Cardiac septum (tissue), 1 donor: Measurements from ENCODE around the gene CALM3. TPM values are rescaled to one million over a fixed set of nuclear protein-coding genes. Genes with fewer than 3 reads are reported as not detected.

ENCODE experiments used
- DNase-seq: peaks from one replicate; pipeline ENCODE4 v3.0.0-alpha.2; 2020; ENCODE audit warnings: low spot score
- intact Hi-C: fragments of 100-400 bp; cut with DNase I; formaldehyde crosslinking; loops from one replicate; pipeline ENCODE4 v1.14.0; 2022
- total RNA-seq: library from RNA; stranded (reverse); fragmentation: NEBNext Ultra II Directional; extraction: Animal tissue kit (Norgen Biotek cat#: 25700); gene quantifications from one replicate; pipeline ENCODE4 v1.2.1, GENCODE V29; 2021
- donor health status: DM: no; HTN: no; CAD: no.

CALM3 gene
- total RNA-seq, 1 donor from 2014 or later: 271 TPM

GRCh38 chr19:46630586-46631205, 29.6 kb downstream of the CALM3 start:
- DNase-seq: no peak

DNA sequence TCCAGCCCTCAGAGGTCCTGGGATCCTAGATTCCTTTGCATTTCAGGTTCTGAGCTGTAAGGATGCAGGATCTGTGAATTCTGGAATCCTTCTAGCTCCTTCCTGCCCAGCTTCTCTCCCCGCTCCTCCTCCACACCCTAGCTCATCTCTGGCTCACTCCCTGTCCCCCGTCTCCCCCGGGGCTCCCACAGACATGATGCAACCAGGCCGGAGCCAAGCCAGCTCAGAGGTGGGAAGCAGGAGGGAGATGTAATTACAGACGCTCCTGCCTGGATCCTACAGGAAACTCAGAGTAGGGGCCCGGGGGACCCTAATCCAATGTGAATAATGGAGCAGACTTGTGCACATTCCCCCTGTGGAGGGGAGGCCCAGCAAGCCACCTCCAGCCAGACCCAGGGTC, 30.4 kb downstream of the CALM3 start:
- no peak for DNase-seq
- intact Hi-C loops: no loop called here

More at GRCh38 chr19:46630586-46631205, 29.6 kb downstream of the CALM3 start:
- intact Hi-C loops: no loop called here

- intact Hi-C loops: no loop called here
- DNase-seq: no peak
Measured at GRCh38 chr19:46633130-46633529, 32.0 kb downstream of the CALM3 start.

- intact Hi-C loops: no loop called here
- peak; percentile 90 for DNase-seq
Measured at GRCh38 chr19:46634045-46634655, 33.0 kb downstream of the CALM3 start.

DNA sequence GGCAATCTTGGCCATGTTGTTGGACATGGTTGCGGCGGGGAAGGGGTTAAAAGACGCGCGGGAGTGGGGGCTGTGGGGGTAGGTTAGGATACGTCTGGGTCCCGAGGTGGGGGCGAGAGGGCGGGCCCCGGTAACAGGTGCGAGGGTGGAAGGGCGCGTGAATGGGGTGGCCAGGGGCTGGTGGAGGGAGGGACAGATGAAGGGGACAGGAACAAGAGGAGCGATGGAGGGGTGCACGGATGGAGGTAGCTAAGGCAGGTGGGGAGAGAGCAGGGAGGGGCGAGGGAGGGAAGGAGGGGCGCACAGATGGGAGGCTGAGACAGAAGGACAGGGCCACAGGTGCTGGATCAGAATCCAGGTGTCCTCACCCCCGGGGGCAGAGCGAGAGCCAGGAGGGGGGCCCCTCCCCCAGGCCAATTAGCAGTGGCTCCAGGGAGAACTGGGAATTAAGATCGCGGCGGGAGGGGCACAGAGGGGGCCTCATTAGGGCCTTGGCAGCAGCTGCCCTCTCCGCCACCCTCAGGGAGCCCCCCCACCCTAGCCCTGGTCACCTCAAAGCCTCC, 33.6 kb downstream of the CALM3 start:
- no peak for DNase-seq
- intact Hi-C loops: no loop called here

GRCh38 chr19:46635920-46636761, 35.0 kb downstream of the CALM3 start, which contains the start of gene GNG8:
Gene GNG8 (minus strand): TSS chr19:46636202. CDS start chr19:46634682, 1,520 bp downstream.
- DNase-seq: no peak
- intact Hi-C loops: no loop called here

GRCh38 chr19:46637224-46637623, 36.1 kb downstream of the CALM3 start:
- DNase-seq: no peak

DNA sequence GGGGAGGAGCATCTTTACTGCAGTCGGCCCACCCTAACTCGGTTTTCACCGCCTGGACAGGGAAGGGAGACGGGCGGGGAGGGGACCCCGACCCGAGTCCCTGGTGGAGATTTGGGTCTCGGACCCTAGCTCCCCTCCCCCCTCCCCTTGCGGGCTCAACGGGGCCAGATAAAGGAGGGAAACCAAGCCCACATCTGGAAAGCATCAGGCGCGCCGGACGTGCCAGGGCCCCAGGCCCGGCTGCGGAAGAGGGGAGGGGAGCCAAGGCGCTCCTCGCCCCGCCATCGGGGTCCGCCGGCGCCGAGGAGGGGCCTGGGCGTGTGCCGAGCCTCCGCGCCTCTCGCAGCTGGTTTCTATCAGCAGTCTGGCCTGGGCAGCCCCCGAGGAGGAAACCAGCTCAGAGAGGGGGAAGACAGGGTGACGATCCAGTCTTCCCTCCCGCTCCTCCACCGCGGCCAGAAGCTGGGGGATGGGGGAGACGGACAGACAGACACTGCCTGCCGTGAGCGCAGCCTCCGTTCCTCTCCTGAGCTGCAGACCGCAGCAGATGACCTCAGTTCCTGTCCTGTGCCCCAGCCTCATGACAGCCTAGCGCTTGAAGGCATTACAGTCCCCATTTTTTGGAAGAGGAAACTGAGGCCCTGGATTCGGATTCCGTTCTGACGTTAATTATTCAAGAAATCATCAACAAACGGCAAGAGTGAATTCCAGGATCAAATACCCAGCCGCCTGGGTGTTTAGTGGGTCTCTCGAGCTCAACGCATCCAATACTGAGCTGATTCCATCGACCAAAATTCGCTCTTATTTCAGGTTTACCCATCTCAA, 38.4 kb downstream of the CALM3 start:
- intact Hi-C loops: no loop called here

More at GRCh38 chr19:46637224-46637623, 36.1 kb downstream of the CALM3 start:
- intact Hi-C loops: no loop called here

DNA sequence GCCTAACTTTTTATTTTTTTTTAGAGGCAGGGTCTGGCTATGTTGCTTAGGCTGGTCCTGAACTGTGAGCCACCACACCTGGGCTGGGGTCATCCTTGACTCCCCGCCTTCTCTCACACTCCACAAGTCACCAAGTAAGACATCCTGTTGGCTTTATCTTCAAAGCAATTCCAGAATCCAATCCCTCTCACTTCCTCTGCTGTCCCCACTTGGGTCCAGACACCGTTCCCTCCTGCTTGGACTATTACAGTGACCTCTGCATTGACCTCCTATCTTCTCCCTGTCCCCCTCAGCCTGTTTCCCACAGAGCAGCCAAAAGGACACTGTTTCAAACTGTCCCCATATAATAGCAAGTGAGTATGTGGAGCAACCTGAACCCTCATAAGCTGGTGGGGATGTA, 39.5 kb downstream of the CALM3 start:
- intact Hi-C loops: no loop called here
- no peak for DNase-seq

More for the DNA sequence above, 38.4 kb downstream of the CALM3 start:
- DNase-seq: no peak

GRCh38 chr19:46644720-46645119, 43.6 kb downstream of the CALM3 start:
- intact Hi-C loops: no loop called here
- no peak for DNase-seq

DNA sequence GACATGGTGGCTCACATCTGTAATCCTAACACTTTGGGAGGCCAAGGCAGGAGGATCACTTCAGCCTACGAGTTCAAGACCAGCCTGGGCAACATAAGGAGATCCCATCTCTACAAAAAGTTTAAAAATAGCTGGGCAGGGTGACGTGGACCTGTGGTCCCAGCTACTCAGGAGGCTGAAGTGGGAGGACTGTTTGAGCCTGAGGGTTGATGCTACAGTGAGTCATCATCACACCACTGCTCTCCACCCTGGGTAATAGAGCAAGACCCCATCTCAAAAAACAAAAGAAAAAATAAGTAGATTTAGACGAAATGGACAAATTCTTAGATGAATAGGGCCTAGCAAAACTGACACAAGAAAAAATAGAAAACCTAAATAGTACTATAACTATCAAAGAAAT, 45.3 kb downstream of the CALM3 start:
- no peak for DNase-seq
- intact Hi-C loops: no loop called here

- intact Hi-C loops: no loop called here
- DNase-seq: no peak
Measured at GRCh38 chr19:46648060-46648960, 47.2 kb downstream of the CALM3 start.

DNA sequence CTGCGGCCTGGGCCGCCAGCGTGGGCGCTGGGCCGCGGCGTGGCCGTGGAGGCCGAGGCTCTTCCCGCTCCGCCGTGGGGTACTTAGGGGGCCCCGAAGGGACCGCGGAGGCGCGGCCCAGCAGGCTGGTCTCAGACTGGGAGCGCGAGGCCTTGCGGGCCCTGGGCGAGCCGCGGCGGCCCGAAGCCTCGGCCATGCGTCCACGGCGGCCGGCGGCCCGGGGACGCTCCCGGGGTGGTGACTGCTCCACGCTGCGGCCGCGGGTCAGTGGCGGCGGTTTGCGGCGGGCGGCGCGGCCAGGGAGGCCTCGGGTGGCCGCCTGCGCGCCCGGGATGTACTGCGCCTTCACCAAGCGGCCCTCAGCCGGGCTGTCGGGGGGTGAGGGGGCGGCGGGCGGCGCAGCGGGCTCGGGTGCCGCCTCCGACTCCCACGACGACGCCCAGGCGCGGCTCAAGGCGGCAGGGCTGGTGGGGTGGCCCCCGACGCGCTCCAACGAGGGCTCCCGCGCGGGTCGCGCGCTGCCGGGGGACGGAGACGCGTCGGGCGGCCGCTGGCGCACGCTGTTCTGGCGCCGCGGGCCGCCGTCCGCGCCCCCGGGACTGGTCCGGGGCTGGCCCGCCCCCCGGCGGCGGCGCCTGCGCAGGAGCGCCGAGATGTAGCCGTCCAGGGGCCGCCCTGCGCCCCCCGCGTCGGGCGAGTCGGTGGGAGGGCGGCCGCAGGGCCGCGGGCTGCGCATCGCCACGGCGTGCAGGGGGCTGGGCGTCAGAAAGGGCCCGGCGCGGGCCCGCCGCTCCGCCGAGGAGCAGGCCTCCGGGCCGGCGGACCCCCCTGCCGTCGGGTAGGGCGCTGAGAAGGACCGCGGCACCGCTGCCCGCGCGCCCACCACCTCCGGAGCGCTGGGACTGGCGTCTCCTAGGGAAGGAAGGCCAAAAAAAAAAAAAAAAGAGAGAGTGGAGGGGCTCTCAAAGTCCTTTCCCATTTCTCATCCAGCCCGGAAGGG, 48.1 kb downstream of the CALM3 start:
- no peak for DNase-seq

GRCh38 chr19:46650445-46650844, 49.3 kb downstream of the CALM3 start:
- DNase-seq: no peak
- intact Hi-C loops: no loop called here

More for the DNA sequence above, 48.1 kb downstream of the CALM3 start:
- intact Hi-C loops: no loop called here

DNA sequence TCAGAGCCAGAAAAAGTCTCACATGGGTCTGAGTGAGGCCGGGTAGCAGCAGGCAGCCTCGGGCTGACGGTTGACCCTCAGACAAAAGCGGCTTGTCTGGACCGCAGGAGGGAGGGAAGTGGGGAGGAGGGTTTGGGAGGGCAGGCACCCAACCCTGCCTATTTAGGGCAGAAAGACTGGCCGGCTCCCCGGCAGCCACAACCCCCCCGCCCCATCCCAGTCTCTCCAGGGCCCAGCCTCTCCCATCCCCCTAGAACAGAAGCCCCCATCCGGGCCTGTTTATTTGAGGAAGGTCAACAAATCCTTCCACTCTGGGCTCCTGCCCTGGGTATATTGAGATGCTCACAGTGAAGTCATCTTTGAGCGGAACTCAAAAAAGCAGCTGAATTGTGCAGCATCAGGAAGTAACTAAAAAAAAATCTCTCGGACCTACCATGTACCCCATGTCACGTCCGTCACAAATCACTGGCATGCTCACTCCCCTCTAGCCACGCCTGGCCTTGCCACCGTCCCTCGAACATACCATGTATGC, 53.6 kb downstream of the CALM3 start:
- intact Hi-C loops: no loop called here
- no peak for DNase-seq

DNA sequence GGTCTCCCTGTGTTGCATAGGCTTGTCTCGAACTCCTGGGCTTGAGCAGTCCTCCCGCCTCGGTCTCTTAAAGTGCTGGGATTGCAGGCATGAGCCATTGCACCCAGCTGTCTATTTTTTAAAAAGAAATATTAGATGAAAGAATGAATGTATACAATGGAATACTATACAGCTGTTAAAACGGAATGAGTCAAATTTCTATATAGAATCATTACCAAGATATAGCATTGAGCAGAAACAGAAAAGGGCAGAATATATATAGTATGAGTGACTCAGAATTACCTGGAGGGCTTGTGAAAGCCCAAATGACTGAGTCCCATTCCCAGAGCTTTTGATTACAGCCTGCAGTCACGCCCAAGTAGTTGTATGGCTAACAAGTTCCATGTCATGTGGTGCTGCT, 55.4 kb downstream of the CALM3 start:
- intact Hi-C loops: no loop called here
- no peak for DNase-seq
